DMS79 treated with DMSO at 0.1 percent for 48 hours (cell line): Measurements from ENCODE around the gene SLC23A2.

Source experiments
- DNase-seq: peaks from one replicate; lab custom pipeline; 2025; lab: John Stamatoyannopoulos, UW

The SLC23A2 gene

GRCh38 chr20:4846821-4847220, 154.5 kb downstream of the SLC23A2 start:
- no peak for DNase-seq

GRCh38 chr20:4844751-4845465, 156.4 kb downstream of the SLC23A2 start:
- no peak for DNase-seq

DNA sequence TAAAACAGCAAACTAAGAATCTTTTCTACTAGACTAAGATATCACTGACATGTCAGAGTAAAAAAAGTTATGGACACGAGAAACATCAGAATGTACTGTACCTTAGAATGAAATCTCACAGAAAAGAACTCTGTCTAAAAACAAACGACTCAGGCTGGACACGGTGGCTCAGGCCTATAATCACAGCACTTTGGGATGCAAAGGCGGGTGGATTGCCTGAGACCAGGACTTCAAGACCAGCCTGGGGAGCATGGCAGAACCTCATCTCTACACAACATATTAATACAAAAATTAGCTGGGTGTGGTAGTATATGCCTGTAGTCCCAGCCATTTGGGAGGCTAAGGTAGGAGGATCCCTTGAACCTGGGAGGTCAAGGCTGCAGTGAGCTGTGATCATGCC, 157.0 kb downstream of the SLC23A2 start:
- no peak for DNase-seq

DNA sequence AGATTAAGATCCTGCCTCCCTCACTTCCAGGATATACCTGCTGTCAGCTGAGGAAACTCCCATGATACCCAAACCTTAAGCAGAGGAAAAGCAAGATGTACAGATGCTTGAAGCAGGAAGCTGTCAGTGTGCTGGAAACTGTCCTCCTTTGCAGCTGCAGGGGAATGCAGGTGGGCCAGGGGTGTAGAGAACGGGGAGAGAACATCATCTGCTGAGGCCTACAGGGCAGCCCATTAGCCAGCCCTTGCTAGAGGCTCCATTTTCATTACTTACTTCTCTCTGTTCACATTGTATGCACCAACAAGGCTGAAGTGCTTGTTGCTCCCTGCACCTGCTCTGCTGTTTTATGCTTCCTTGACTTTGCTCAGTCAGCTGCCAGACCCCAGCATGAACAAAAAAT, 160.5 kb downstream of the SLC23A2 start:
- DNase-seq: peak; percentile 50

DNA sequence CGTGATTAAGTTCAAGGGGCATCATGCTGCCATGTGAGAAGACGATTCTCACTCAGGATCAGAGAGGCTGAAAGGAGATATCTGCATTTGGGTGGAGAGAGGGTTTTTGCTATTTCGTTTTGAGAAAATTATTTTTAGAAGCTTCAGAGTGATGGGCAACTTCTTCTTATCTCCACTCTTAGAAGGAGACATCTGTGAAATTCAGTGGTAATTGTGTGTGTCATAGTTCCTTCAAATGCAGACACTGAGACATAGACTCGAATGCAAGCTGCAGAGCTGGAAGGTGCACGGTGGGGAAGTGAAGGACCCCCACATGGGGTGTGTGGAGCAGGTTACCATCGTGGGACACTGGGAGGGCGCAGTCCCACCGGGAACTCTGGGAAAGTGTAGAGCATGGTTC, 162.8 kb downstream of the SLC23A2 start:
- no peak for DNase-seq

DNA sequence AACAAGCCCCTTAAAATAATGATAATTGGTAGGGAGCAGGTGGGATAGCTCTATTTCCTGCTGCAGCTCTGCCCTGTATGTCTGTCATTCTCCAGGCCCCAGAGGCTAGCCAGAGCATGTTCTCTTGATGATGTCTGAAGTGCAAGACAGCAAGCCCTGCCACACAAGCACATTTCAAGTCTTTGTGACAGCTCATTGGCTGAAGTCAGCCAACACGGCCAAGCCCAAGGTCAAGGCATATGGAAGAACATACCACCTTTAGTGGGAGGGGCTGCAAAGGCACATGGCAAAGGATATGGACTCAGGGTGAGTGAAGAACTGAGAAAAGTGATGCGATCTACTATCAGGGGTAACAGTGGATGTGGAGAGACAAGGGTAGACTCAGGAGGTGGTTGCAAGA, 163.6 kb downstream of the SLC23A2 start:
- no peak for DNase-seq

- no peak for DNase-seq
Observed at GRCh38 chr20:4836935-4837334, 164.4 kb downstream of the SLC23A2 start.

GRCh38 chr20:4836473-4836872, 164.8 kb downstream of the SLC23A2 start:
- DNase-seq: no peak

GRCh38 chr20:4835244-4836177, 165.8 kb downstream of the SLC23A2 start:
- no peak for DNase-seq

DNA sequence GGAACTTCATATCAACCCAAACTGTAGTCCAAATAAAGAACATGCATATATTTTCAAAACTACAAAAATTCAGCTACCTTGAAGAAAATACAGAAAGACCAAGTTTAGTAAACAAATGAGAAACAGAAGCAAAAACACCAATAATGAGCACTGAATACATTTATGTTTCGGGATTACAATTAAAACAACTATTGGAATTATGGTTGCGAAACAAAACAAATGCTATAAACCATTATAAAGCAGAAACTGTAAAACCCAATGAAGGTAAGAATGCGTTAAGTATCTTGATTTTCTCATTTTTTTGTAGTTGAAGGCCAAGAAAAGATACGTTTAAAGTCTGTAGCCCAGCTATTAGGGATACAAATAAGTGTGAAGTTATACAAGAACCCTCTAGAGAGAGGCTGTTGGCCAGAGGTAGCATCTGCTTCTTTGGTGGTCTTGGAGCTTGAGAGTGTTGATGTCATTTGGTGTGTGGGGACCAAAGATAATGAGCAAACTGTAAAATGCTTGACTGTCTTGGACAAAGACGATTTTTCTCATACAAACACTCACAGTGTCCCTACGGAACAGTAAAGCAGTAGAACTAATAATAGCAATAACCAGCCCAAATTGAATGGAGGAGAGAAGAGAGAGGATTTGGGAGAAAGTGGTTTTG, 168.1 kb downstream of the SLC23A2 start:
- DNase-seq: no peak

DNA sequence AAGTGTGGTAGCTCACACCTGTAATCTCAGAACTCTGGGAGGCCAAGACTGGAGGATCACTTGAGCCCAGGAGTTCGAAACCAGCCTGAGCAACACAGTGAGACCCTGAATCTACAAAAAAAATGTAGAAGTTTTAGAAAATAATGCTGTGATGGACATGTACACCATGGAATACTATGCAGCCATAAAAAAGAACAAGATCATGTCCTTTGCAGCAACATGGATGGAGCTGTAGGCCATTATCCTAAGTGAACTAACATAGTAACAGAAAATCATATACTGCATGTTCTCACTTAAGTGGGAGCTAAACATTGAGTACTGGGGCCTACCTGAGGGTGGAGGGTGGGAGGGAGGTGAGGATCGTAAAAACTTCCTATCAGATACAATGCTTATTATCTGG, 168.8 kb downstream of the SLC23A2 start:
- DNase-seq: no peak

- DNase-seq: no peak
Observed at GRCh38 chr20:4830696-4831095, 170.6 kb downstream of the SLC23A2 start.

DNA sequence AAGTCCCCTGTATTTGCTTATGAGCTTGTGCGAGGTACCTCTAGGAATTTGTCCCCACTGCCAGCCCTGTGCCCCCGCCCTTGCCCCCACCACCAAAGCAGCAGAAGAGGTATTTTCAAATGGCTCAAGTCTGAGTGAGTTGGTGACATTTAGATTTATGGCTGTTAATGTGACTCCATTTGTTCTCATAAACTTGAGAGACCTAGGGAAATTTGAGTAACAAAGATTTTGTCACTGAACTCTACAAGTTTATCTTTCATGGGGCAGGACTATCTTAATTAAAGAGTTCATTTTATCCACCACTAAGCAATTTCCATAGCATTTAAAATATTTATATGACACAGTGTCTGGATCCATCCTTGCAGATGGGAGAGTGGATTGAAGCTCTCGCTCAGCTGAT, 171.1 kb downstream of the SLC23A2 start:
- DNase-seq: no peak

- peak; percentile 5 for DNase-seq
Observed at GRCh38 chr20:4829514-4830215, 171.6 kb downstream of the SLC23A2 start.

DNA sequence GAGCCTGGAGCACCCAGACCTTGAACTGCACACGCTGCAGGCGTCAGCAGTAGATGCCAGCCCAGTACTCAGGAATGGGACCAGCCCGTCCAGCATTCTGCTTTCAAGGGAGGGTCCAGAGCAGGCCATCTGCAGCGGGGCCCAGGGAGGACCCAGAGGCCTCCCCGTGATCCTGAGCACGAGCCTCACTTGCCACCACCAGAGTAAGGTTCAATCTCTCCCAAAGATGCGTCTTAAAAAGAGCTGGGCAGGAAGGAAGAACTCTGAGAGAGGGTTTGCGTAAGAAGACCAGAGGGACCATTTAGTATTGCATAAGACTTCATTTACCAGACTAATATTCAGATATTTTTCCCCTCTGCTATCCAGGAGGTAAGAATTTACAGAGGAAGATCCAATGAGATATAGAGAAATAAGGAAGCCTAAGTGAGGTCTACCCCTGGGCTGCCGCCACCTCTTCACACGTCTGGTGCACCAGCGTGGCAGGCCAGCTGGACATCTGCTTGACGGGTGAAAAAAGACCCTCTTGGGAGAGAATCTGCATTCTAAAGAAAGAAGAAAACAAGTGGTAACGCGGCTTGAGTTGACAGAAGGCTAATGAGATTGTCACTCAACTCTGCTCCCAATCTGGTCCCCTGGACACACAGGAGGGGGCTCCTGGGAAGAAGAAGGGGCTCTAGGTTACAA, 172.3 kb downstream of the SLC23A2 start:
- no peak for DNase-seq

DNA sequence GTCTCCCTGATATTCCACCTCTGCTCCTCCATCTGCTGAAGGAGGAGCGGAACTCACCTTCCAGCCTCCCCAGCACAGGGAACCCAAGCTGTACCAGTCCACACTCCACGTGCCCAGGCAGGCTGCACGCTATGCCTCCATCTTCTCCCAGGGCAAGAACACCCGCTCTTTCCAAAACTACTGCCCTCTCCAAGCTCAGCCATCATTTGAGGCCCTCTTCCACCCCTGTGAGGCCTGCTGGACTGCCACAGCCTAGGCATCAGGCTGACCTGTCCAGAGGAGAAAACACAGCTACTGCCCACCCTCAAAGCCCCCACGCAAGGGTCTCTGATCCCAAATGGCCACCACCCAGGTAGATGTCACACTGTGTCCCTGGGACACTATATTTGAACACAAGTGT, 179.7 kb downstream of the SLC23A2 start:
- no peak for DNase-seq

DNA sequence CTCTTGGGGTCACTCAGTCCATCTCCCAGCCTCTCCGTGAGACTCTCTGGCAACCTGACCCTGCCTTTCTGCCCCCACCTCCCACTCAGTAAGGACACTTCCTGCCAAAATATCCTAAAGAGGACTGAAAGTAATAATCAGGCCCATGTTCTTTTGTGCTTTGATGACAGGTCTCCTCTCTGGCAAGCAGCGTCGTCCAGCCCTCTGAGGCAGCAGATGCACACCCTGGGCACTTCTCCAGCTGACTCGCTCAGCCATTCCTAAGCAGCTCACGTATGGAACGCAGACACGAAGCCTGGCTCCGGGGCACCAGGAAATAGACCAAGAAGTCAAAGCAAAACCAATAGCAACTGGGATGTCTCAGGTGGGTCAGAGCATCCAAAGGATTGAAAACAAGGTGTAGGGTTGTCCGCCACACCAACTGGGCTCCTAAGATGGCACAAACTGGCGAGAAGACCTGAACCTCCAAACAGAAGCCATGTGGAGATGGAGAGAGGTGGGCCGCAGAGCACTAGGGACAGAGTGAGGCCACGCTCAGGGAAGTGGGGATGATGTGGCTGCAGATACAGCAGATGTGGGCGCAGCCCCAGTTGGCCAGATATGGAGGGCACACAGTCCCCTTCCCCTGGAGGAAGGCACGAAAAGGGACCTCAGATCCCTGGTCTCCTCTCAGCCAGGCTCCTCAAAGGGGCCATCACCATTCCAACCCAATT, 180.3 kb downstream of the SLC23A2 start:
- DNase-seq: peak; percentile 11

DNA sequence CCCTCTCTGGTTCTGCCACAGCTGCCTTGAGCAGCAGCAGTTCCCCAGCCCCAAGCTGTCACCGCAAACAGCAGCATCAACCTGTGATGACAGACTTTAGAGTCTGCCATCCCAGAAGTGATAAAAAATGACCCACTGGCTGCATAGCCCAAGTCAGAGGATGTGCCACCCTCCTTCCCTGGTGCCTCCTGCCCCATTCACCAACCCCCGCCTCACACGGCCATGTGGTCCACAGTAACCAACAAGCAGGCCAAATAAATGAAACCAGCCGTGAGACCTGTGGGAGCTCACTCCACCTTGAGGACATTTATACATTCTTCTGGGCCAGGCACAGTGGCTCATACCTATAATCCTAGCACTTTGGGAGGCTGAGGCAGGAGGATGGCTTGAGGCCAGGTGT, 181.4 kb downstream of the SLC23A2 start:
- no peak for DNase-seq

DNA sequence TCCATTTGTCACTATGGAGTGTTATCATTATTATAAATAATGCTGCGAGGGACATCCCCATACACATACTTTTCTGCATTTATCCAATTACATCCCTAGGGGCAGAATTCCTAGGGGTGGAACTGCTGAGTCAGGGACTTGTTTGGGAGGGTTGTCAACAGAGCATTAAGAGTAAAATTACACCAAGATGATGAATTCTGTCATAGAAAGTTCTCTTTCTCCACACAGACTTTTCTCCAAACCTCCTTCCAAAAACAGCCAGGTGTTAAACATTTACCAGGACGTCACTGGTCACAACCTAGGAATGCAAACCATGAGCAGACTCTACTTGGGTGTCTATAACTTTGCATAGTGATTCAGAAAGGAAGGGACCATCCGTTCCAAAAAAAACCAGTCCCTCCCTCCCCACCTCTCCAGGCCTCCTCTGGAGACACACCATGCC, 184.1 kb downstream of the SLC23A2 start:
- no peak for DNase-seq

DNA sequence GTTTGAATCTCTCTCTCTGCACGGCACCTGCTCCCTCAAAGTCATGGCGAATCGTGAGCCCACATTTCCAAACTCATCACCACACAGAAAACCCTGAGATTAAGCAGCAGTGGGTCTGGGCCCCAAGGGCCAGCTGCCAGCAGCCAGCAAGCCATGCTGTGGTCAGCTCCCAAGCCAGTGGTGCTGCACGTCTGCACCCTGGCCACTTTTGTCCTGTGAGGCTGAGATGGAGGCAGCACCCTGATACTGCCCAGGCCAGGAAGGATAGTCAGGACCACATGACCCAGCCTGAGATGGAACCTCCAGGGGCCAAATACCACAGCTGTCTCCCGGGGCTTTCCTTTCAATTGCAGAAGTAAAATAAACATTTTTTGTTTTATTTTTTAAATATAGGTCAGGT, 185.7 kb downstream of the SLC23A2 start:
- DNase-seq: no peak
